Endothelial cell (in vitro differentiated cells): Measurements from ENCODE around the gene SEH1L. TPM values are rescaled to one million over a fixed set of nuclear protein-coding genes. Genes with fewer than 3 reads are reported as not detected.
"Not testable (repeated sequence)": the region's sequence is repeated elsewhere in the genome, so short reads cannot be mapped to it uniquely, and the experiment has no call there.

ENCODE experiments used
- DNase-seq: peaks from one replicate; pipeline ENCODE4 v3.0.0; 2021; ENCODE audit warnings: low spot score
- H3K27ac Mint-ChIP-seq: one replicate; pipeline ENCODE4 v1.8.0; 2021; ENCODE audit warnings: mixed read lengths, inconsistent platforms; ENCODE audit not compliant: unreplicated experiment
- H3K27me3 Mint-ChIP-seq: one replicate; pipeline ENCODE4 v1.8.0; 2021; ENCODE audit warnings: mild to moderate bottlenecking, moderate library complexity, mixed read lengths, inconsistent platforms; ENCODE audit not compliant: unreplicated experiment
- H3K36me3 Mint-ChIP-seq: one replicate; pipeline ENCODE4 v1.8.0; 2021; ENCODE audit warnings: mild to moderate bottlenecking, low read depth, mixed read lengths, inconsistent platforms; ENCODE audit not compliant: unreplicated experiment
- H3K4me1 Mint-ChIP-seq: one replicate; pipeline ENCODE4 v1.8.0; 2021; ENCODE audit warnings: mild to moderate bottlenecking, mixed read lengths, inconsistent platforms; ENCODE audit not compliant: unreplicated experiment
- H3K4me3 Mint-ChIP-seq: one replicate; pipeline ENCODE4 v1.8.0; 2021; ENCODE audit warnings: mild to moderate bottlenecking, mixed read lengths, inconsistent platforms; ENCODE audit not compliant: unreplicated experiment
- H3K9me3 Mint-ChIP-seq: one replicate; pipeline ENCODE4 v1.8.0; 2021; ENCODE audit warnings: mixed read lengths, inconsistent platforms; ENCODE audit not compliant: unreplicated experiment
- long read RNA-seq: library from polyadenylated mRNA; unstranded; transcript quantifications from one replicate; pipeline ENCODE4 v2.0.0, GENCODE V29; 2020; ENCODE audit not compliant: unreplicated experiment
- total RNA-seq: library from RNA; stranded (reverse); fragmentation: NEBNext Ultra II Directional; extraction: Animal tissue kit (Norgen Biotek cat#: 25700); gene quantifications from one replicate; pipeline ENCODE4 v1.2.1, GENCODE V29; 2021; ENCODE audit not compliant: unreplicated experiment
- TF ChIP-seq, protein P1 (sequence below): fragments of 200-600 bp; sonication (generic); IDR thresholded peaks from one replicate; pipeline ENCODE4 v1.5.0; 2021; ENCODE audit warnings: antibody characterized with exemption; ENCODE audit not compliant: unreplicated experiment

The SEH1L gene
- total RNA-seq = 35.1 TPM
- long read RNA-seq, transcript SEH1L-201 (9 exons, 3,494 nt) = major isoform, 10 of 13 reads
- long read RNA-seq, partial matches to known transcripts = 0 of 13 reads
- long read RNA-seq, other reads (novel, unspliced or antisense) = 3 of 13 reads

- peak; percentile 98 for DNase-seq
- Mint-ChIP-seq H3K27ac (peak within 1 kb of the TSS; percentile 91), H3K9me3 (no peaks in the 10 kb centered on the region), H3K27me3 (peaks cover 4% of the 10 kb centered on the region), H3K4me1 (peaks cover 16% of the 10 kb centered on the region), H3K4me3 (peak within 1 kb of the TSS; percentile 96), H3K36me3 (no peaks in the 10 kb centered on the region)
- TF ChIP-seq, protein P1, sequence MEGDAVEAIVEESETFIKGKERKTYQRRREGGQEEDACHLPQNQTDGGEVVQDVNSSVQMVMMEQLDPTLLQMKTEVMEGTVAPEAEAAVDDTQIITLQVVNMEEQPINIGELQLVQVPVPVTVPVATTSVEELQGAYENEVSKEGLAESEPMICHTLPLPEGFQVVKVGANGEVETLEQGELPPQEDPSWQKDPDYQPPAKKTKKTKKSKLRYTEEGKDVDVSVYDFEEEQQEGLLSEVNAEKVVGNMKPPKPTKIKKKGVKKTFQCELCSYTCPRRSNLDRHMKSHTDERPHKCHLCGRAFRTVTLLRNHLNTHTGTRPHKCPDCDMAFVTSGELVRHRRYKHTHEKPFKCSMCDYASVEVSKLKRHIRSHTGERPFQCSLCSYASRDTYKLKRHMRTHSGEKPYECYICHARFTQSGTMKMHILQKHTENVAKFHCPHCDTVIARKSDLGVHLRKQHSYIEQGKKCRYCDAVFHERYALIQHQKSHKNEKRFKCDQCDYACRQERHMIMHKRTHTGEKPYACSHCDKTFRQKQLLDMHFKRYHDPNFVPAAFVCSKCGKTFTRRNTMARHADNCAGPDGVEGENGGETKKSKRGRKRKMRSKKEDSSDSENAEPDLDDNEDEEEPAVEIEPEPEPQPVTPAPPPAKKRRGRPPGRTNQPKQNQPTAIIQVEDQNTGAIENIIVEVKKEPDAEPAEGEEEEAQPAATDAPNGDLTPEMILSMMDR = no peak
These were observed at the start of gene SEH1L for GRCh38 chr18:12947285-12948049. SEH1L (plus strand) TSS chr18:12948011; CDS start chr18:12948122, 111 bp downstream.

- H3K4me1 Mint-ChIP-seq, H3K36me3 Mint-ChIP-seq, H3K27ac Mint-ChIP-seq, H3K9me3 Mint-ChIP-seq, DNase-seq, H3K4me3 Mint-ChIP-seq, H3K27me3 Mint-ChIP-seq: not testable (repeated sequence)
These were observed 46.6 kb upstream of the SEH1L start for GRCh38 chr18:12901208-12901607.

- H3K36me3 Mint-ChIP-seq = no peaks in the 10 kb centered on the region
- H3K4me1 Mint-ChIP-seq = peaks cover 15% of the 10 kb centered on the region
- TF ChIP-seq, protein P1 = no peak
- no peaks in the 10 kb centered on the region for H3K9me3 Mint-ChIP-seq
- no peak for DNase-seq
- no peak overlapping the region for H3K27ac Mint-ChIP-seq
- H3K4me3 Mint-ChIP-seq = no peak overlapping the region
- H3K27me3 Mint-ChIP-seq = peaks cover 3% of the 10 kb centered on the region
These were observed 43.7 kb upstream of the SEH1L start for GRCh38 chr18:12904012-12904516.

DNA sequence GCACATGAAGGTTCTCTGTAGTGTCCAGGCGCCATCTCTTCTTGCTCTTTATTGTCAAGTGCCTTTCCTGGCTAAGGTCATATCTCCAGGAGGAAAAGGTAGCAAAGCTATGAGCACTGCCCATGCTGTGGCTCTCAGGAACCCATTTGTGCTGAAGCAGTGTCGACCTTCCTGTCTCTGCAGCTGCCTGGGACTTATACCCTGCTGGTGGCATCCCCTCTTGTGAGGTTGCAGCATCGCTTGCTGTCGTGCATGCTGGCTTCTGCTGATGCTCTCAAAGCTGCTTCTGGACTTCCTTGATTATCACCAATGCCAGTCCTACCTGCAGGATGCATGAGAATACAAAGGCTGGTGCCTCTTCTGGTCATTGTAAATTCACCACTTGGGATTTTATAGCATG lies 41.7 kb upstream of the SEH1L start:
- Mint-ChIP-seq H3K4me3 (no peak overlapping the region), H3K4me1 (peaks cover 15% of the 10 kb centered on the region), H3K36me3 (no peaks in the 10 kb centered on the region), H3K27me3 (peaks cover 3% of the 10 kb centered on the region), H3K9me3 (no peaks in the 10 kb centered on the region), H3K27ac (no peak overlapping the region)
- DNase-seq = no peak
- TF ChIP-seq, protein P1 = no peak

DNA sequence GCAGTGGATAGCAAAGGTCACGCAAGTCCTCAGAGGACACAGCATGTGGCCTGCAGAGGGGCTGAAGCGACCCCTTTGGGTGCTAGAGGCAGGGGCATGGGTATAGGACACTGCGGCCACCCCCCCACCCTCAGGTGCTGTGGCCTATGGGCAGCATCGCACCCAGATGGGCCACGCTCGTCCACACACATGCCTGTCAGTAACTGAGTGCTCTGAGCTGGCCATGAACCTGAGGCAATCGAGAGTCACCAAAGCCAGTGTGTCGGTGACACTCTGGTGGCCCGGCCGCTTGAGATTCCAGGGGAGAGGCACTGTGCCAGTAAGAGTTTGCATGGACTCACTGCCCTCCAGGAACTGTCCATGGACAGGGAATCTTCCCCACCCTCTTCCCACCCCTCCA lies 41.0 kb upstream of the SEH1L start:
- Mint-ChIP-seq H3K27me3 (peaks cover 3% of the 10 kb centered on the region), H3K4me1 (peaks cover 15% of the 10 kb centered on the region), H3K4me3 (no peak overlapping the region), H3K36me3 (no peaks in the 10 kb centered on the region), H3K27ac (no peak overlapping the region), H3K9me3 (no peaks in the 10 kb centered on the region)
- TF ChIP-seq, protein P1 = no peak
- DNase-seq = no peak
